GM21619 (cell line): ENCODE measurements around the gene NAMPT.
"Not testable (repeated sequence)": the region's sequence is repeated elsewhere in the genome, so short reads cannot be mapped to it uniquely, and the experiment has no call there.

Experiments
- ATAC-seq: cut with Tn5 transposase; IDR thresholded peaks from one replicate; pipeline ENCODE4 v1.9.1; 2021; ENCODE audit not compliant: unreplicated experiment

NAMPT gene

GRCh38 chr7:106238830-106239229 lies 46.0 kb downstream of the NAMPT start:
- ATAC-seq, result no peak

- no peak for ATAC-seq
Observed at GRCh38 chr7:106236065-106236464, 48.7 kb downstream of the NAMPT start.

GRCh38 chr7:106234425-106234824 lies 50.4 kb downstream of the NAMPT start:
- ATAC-seq, result no peak

GRCh38 chr7:106231856-106232490 lies 52.8 kb downstream of the NAMPT start:
- no peak for ATAC-seq

GRCh38 chr7:106225856-106226255 lies 58.9 kb downstream of the NAMPT start:
- ATAC-seq, result no peak

GRCh38 chr7:106224797-106225196 lies 60.0 kb downstream of the NAMPT start:
- no peak for ATAC-seq

- ATAC-seq, result no peak
Observed at GRCh38 chr7:106223156-106223555, 61.6 kb downstream of the NAMPT start.

GRCh38 chr7:106222545-106222944 lies 62.2 kb downstream of the NAMPT start:
- no peak for ATAC-seq

GRCh38 chr7:106220307-106220706 lies 64.5 kb downstream of the NAMPT start:
- no peak for ATAC-seq

- no peak for ATAC-seq
Observed at GRCh38 chr7:106219170-106219569, 65.6 kb downstream of the NAMPT start.

GRCh38 chr7:106218546-106218945 lies 66.2 kb downstream of the NAMPT start:
- no peak for ATAC-seq

GRCh38 chr7:106216923-106217542 lies 67.8 kb downstream of the NAMPT start:
- ATAC-seq, result no peak

GRCh38 chr7:106216517-106216922 lies 68.3 kb downstream of the NAMPT start:
- no peak for ATAC-seq

GRCh38 chr7:106215868-106216516 lies 68.8 kb downstream of the NAMPT start:
- ATAC-seq, result no peak

GRCh38 chr7:106208944-106209343 lies 75.8 kb downstream of the NAMPT start:
- ATAC-seq, result not testable (repeated sequence)

GRCh38 chr7:106206826-106207541 lies 77.8 kb downstream of the NAMPT start:
- no peak for ATAC-seq

- no peak for ATAC-seq
Observed at GRCh38 chr7:106205621-106206222, 79.1 kb downstream of the NAMPT start.

- ATAC-seq, result no peak
Observed at GRCh38 chr7:106203473-106203872, 81.3 kb downstream of the NAMPT start.

GRCh38 chr7:106201164-106201563 lies 83.6 kb downstream of the NAMPT start:
- ATAC-seq, result no peak

GRCh38 chr7:106199813-106200364 lies 84.9 kb downstream of the NAMPT start:
- ATAC-seq, result no peak

GRCh38 chr7:106199024-106199423 lies 85.8 kb downstream of the NAMPT start:
- ATAC-seq, result no peak
